ENCODE results near the gene CEACAM19.

The CEACAM19 gene

GRCh38 chr19:44732235-44733014, 61.1 kb downstream of the CEACAM19 start:
- H3K27me3 ChIP-seq (replicated peaks), result no peaks in the 10 kb centered on the region
- no peak for DNase-seq
- H3K4me3 ChIP-seq (ENCODE audit: low read depth, low read length), result no peak overlapping the region
- H3K36me3 ChIP-seq (replicated peaks), result no peaks in the 10 kb centered on the region
- TF ChIP-seq CTCF (IDR thresholded peaks at IDR 0.05; ENCODE audit: low read depth, low read length, missing control alignments), result no peak
- in situ Hi-C loops (cut with HindIII; ENCODE audit: low pct_ligation_motif_present, low sequenced_read_pairs), result no loop called here
- no peak overlapping the region for H3K27ac ChIP-seq

Data from brain microvascular endothelial cell (primary cell).